ENCODE results near the gene KRT26. TPM values are rescaled to one million over a fixed set of nuclear protein-coding genes. Genes with fewer than 3 reads are reported as not detected.

The KRT26 gene
- total and polyA plus RNA-seq, 2 of the 4 experiments (the other 2 are of a cell fraction): not detected

DNA sequence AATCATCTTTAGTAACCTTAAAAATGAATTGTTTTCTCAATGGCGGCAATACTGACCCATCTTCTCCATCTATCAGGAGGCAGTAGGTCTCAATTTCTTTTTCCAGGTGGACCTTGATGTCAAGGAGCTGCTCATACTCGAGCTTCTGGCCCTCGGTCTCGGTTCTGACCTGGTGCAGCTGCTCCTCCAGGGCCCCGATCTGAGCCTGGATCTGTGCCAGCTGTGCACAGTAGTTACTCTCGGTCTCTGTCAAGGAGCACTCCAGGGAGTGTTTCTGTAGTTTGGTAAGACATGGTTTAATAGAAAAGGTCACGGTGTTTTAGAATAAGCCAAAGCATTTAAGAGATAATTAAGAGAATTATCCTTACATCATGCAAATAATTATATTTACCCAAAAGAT lies 5.5 kb upstream of the KRT26 start:
- Histone ChIP-seq H4K8ac (ENCODE audit: low read depth in 2 of 2, low read length in 2 of 2) (no peak overlapping the region), H4K5ac (ENCODE audit: low read depth, low read length) (no peak overlapping the region), H3K9ac (ENCODE audit: low read depth, low read length) (no peak overlapping the region), H2BK120ac (ENCODE audit: low read depth, low read length) (no peak overlapping the region), H3K36me3 (ENCODE audit: control insufficient read depth, insufficient read depth, low read length) (no peaks in the 10 kb centered on the region), H3K4me2 (ENCODE audit: low read depth, low read length) (no peak overlapping the region), H3K4me1 (ENCODE audit: control insufficient read depth, insufficient read depth, low read length) (no peaks in the 10 kb centered on the region), H3K79me1 (ENCODE audit: low read depth in 1 of 2, low read length in 2 of 2) (no peaks in the 10 kb centered on the region), H4K20me1 (ENCODE audit: insufficient read depth, low read length) (no peaks in the 10 kb centered on the region), H2AK9ac (replicated peaks; ENCODE audit: low read depth, low read length, poor library complexity) (no peak overlapping the region), H3K4me3 (ENCODE audit: insufficient read depth, low read depth, low read length) (no peak overlapping the region), H3K27ac (ENCODE audit: insufficient read depth, low read length) (no peak overlapping the region), H3K9me3 (ENCODE audit: control insufficient read depth, insufficient read depth, low read length) (no peaks in the 10 kb centered on the region; the same call in 1 of the 2 replicates), H3K4ac (ENCODE audit: low read depth, low read length) (no peak overlapping the region), H4K91ac (ENCODE audit: insufficient read depth, low read depth, low read length) (no peak overlapping the region), H2BK5ac (ENCODE audit: low read depth, low read length, poor library complexity, severe bottlenecking) (no peak overlapping the region), H2BK15ac (ENCODE audit: low read depth, low read length) (no peak overlapping the region), H3K27me3 (ENCODE audit: control insufficient read depth, insufficient read depth, low read length) (peaks cover 44% of the 10 kb centered on the region), H3K23ac (ENCODE audit: low read depth, low read length) (no peak overlapping the region), H2BK20ac (ENCODE audit: low read depth, low read length) (no peak overlapping the region), H2AFZ (replicated peaks; ENCODE audit: low read length, poor library complexity) (no peak overlapping the region), H3K56ac (ENCODE audit: extremely low read depth, insufficient read depth, low read length) (no peak overlapping the region), H2AK5ac (ENCODE audit: low read depth, low read length) (no peak overlapping the region), H3K18ac (ENCODE audit: low read depth, low read length) (no peak overlapping the region), H3K9me1 (ENCODE audit: insufficient read depth, low read length) (no peaks in the 10 kb centered on the region), H3K14ac (replicated peaks; ENCODE audit: low read depth, low read length) (no peak overlapping the region)
- intact Hi-C loops (cut with micrococcal nuclease) (no loop called here), in situ Hi-C loops (cut with MboI; ENCODE audit: low sequenced_read_pairs) (loop anchor here (25.0 kb wide), 1 partner anchor 415 kb away; the partner anchor contains the start of gene GJD3), dilution Hi-C loops (cut with HindIII; ENCODE audit: low sequenced_read_pairs, unreplicated experiment) (no loop called here)
- ATAC-seq (ENCODE audit: low read depth) (no peak), DNase-seq (no peak)
- WGBS, 2 experiments (ENCODE audit: extremely low coverage in 2 of 2, insufficient read length in 1 of 2): no CpG with 5 or more reads among the region's 7 CpGs
- ChIA-PET CTCF (no interaction called here), POLR2A (ENCODE audit: unreplicated experiment) (no interaction called here)
- no TSS peak for BruUV-seq (replicated peaks)
- TF ChIP-seq RAD21 (IDR thresholded peaks at IDR 0.05; ENCODE audit: low read length) (no peak), RCOR1 (IDR thresholded peaks at IDR 0.05; ENCODE audit: insufficient replicate concordance, low read length) (no peak), MAZ (IDR thresholded peaks at IDR 0.05; ENCODE audit: borderline replicate concordance, low read depth, low read length) (no peak), BHLHE40 (IDR thresholded peaks at IDR 0.05; ENCODE audit: low read depth, low read length) (no peak), POLR2A (IDR thresholded peaks at IDR 0.05; ENCODE audit: low read depth, low read length) (no peak), RFX5 (IDR thresholded peaks at IDR 0.05; ENCODE audit: low read depth, low read length) (no peak), MAFK (IDR thresholded peaks at IDR 0.05; ENCODE audit: low read depth, low read length) (no peak), SMC3 (IDR thresholded peaks at IDR 0.05; ENCODE audit: low read depth, low read length) (no peak), NFE2L2 (IDR thresholded peaks at IDR 0.05; ENCODE audit: low read depth, low read length) (no peak), CEBPB (IDR thresholded peaks at IDR 0.05; ENCODE audit: low read depth, low read length) (no peak), MXI1 (IDR thresholded peaks at IDR 0.05; ENCODE audit: borderline replicate concordance, low read depth, low read length) (no peak), CHD1 (IDR thresholded peaks at IDR 0.05; ENCODE audit: low read depth, low read length) (no peak), FOS (IDR thresholded peaks at IDR 0.05; ENCODE audit: low read depth, low read length) (no peak)
- TF ChIP-seq, protein P1, sequence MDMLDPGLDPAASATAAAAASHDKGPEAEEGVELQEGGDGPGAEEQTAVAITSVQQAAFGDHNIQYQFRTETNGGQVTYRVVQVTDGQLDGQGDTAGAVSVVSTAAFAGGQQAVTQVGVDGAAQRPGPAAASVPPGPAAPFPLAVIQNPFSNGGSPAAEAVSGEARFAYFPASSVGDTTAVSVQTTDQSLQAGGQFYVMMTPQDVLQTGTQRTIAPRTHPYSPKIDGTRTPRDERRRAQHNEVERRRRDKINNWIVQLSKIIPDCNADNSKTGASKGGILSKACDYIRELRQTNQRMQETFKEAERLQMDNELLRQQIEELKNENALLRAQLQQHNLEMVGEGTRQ (IDR thresholded peaks at IDR 0.05; ENCODE audit: low read depth, low read length): no peak
- TF ChIP-seq, protein P2, sequence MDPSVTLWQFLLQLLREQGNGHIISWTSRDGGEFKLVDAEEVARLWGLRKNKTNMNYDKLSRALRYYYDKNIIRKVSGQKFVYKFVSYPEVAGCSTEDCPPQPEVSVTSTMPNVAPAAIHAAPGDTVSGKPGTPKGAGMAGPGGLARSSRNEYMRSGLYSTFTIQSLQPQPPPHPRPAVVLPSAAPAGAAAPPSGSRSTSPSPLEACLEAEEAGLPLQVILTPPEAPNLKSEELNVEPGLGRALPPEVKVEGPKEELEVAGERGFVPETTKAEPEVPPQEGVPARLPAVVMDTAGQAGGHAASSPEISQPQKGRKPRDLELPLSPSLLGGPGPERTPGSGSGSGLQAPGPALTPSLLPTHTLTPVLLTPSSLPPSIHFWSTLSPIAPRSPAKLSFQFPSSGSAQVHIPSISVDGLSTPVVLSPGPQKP (IDR thresholded peaks at IDR 0.05; ENCODE audit: borderline replicate concordance, low read depth, low read length): no peak
- TF ChIP-seq, protein P3, sequence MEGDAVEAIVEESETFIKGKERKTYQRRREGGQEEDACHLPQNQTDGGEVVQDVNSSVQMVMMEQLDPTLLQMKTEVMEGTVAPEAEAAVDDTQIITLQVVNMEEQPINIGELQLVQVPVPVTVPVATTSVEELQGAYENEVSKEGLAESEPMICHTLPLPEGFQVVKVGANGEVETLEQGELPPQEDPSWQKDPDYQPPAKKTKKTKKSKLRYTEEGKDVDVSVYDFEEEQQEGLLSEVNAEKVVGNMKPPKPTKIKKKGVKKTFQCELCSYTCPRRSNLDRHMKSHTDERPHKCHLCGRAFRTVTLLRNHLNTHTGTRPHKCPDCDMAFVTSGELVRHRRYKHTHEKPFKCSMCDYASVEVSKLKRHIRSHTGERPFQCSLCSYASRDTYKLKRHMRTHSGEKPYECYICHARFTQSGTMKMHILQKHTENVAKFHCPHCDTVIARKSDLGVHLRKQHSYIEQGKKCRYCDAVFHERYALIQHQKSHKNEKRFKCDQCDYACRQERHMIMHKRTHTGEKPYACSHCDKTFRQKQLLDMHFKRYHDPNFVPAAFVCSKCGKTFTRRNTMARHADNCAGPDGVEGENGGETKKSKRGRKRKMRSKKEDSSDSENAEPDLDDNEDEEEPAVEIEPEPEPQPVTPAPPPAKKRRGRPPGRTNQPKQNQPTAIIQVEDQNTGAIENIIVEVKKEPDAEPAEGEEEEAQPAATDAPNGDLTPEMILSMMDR (conservative IDR thresholded peaks at IDR 0.05; ENCODE audit: low read depth, low read length): no peak
